AG04450 (cell line): ENCODE measurements around the gene KIAA1958. TPM values are rescaled to one million over a fixed set of nuclear protein-coding genes. Genes with fewer than 3 reads are reported as not detected.
"Not testable (repeated sequence)": the region's sequence is repeated elsewhere in the genome, so short reads cannot be mapped to it uniquely, and the experiment has no call there.

ENCODE experiments used
- CTCF ChIA-PET: fragments of 300-600, 350-600 bp; formaldehyde crosslinking; extraction: SDS; loops from one replicate; lab custom pipeline; 2022; ENCODE audit warnings: antibody characterized with exemption, inconsistent platforms; lab: Charles Lee
- POLR2A ChIA-PET: fragments of 350-600 bp; formaldehyde crosslinking; extraction: SDS; loops from one replicate; lab custom pipeline; 2021; ENCODE audit warnings: antibody characterized with exemption, inconsistent platforms; lab: Yijun Ruan, JAX
- DNase-seq: peaks from one replicate; pipeline ENCODE4 v3.0.0-alpha.2; 2011; ENCODE audit warnings: low read depth, low spot score
- H3K27ac ChIP-seq: one replicate; pipeline ENCODE4 v1.5.1; 2012; ENCODE audit warnings: low read depth, low read length, control low read depth
- H3K27me3 ChIP-seq: one replicate; pipeline ENCODE4 v1.6.0; 2012; ENCODE audit warnings: low read length; ENCODE audit not compliant: control insufficient read depth, insufficient read depth
- H3K4me3 ChIP-seq: 2 replicates; pipeline ENCODE4 v1.5.1; 2011; ENCODE audit warnings: mild to moderate bottlenecking, low read depth, low read length, control low read depth
- H3K9me3 ChIP-seq: 2 replicates; pipeline ENCODE4 v1.5.1; 2012; ENCODE audit warnings: low read length; ENCODE audit not compliant: control insufficient read depth, insufficient read depth
- CTCF ChIP-seq: IDR thresholded peaks from 2 replicates; pipeline ENCODE4 v1.5.1; 2011; ENCODE audit warnings: low read depth, low read length, control low read depth, inconsistent platforms
- polyA plus RNA-seq: library from polyadenylated mRNA; depleted of rRNA; stranded (reverse); fragments of >200 nt; gene quantifications from 2 replicates; pipeline ENCODE4 v1.2.3, GENCODE V29; 2011

KIAA1958 gene
- polyA plus RNA-seq, 1 experiment: 0.88 TPM

- Histone ChIP-seq H3K9me3 (no peaks in the 10 kb centered on the region), H3K27ac (no peak overlapping the region), H3K4me3 (no peak overlapping the region), H3K27me3 (no peaks in the 10 kb centered on the region)
- TF ChIP-seq CTCF: no peak
- DNase-seq: no peak
- ChIA-PET POLR2A (interaction anchor here (0.7 kb wide), 1 partner anchor 166 kb away, joined by 4 read pairs; no protein-coding TSS in a partner anchor), CTCF (interaction anchor here (0.6 to 0.7 kb wide), 2 partner anchors 13 to 37 kb away, joined by 3 to 4 read pairs; no protein-coding TSS in a partner anchor)
These were observed 19.9 kb downstream of the KIAA1958 start for GRCh38 chr9:112506571-112506970.

DNA sequence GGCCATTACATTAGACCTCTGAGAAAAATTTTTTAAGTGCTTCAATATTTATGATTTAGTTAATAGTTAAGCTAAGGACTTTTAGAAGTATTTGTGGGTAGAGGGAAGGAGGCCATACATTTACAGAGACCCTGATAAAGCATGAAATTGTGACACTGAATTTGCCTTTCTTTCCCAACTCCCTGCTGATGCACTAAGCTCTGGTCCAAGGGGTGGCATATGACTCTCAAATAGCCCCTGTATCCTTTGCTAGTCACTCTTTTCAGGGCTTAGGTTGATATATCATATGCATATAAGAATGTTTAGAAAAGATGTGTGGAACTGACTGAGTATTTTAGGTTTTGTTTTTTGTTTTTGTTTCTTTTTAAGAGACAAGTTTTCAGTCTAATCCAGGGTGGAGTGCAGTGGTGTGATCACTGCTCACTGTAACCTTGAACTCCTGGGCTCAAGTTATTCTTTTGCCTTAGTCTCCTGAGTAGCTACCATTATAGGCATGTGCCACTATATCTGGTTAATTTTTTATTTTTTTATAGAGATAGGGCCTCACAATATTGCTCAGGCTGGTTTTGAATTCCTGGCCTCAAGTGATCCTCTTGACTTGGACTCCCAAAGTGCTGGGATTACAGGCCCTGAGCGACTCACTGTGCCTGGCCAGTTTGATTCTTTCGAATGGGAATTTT, 20.5 kb downstream of the KIAA1958 start:
- Histone ChIP-seq H3K9me3 (no peaks in the 10 kb centered on the region), H3K27me3 (no peaks in the 10 kb centered on the region), H3K4me3 (no peak overlapping the region), H3K27ac (no peak overlapping the region)
- no peak for TF ChIP-seq CTCF
- CTCF ChIA-PET: interaction anchor here (0.6 to 0.7 kb wide), 2 partner anchors 12 to 16 kb away, joined by 3 read pairs; no protein-coding TSS in a partner anchor
- no peak for DNase-seq
- POLR2A ChIA-PET: interaction anchor here (0.7 kb wide), 1 partner anchor 165 kb away, joined by 4 read pairs; no protein-coding TSS in a partner anchor

GRCh38 chr9:112508377-112508776, 21.8 kb downstream of the KIAA1958 start:
- POLR2A ChIA-PET: no interaction called here

DNA sequence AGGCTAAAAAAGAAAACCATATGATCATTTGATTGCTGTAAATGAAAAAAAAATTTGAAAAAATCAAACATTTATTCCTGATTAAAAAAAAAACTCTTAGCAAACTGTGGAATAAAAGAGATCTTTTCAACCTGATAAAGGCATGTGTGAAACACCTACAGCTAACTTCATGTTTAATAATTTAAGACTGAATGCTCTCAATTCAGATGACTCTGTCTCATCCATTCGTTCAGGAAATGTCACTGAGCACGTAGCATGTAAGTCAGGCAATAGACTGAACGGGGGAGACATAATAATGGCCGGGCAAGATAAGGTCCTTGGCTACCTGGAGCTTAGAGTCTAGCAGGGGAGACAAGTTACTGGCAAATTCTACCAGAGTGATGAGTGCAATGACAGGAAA, 25.8 kb downstream of the KIAA1958 start:
- POLR2A ChIA-PET: not testable (repeated sequence)

More at GRCh38 chr9:112508377-112508776, 21.8 kb downstream of the KIAA1958 start:
- H3K27ac ChIP-seq: no peak overlapping the region
- no peak for TF ChIP-seq CTCF
- no peak for DNase-seq
- no peaks in the 10 kb centered on the region for H3K27me3 ChIP-seq
- no peak overlapping the region for H3K4me3 ChIP-seq
- H3K9me3 ChIP-seq: no peaks in the 10 kb centered on the region
- CTCF ChIA-PET: no interaction called here

GRCh38 chr9:112516769-112517168, 30.1 kb downstream of the KIAA1958 start:
- Histone ChIP-seq H3K27ac (no peak overlapping the region), H3K4me3 (no peak overlapping the region), H3K27me3 (no peaks in the 10 kb centered on the region), H3K9me3 (no peaks in the 10 kb centered on the region)
- ChIA-PET POLR2A (no interaction called here), CTCF (no interaction called here)
- no peak for DNase-seq
- no peak for TF ChIP-seq CTCF

More for the DNA sequence above, 25.8 kb downstream of the KIAA1958 start:
- H3K27ac ChIP-seq, H3K27me3 ChIP-seq, H3K4me3 ChIP-seq, H3K9me3 ChIP-seq, CTCF ChIA-PET, DNase-seq: not testable (repeated sequence)
